C4-2B (cell line): ENCODE results near the gene HP.
"Not testable (repeated sequence)": the region's sequence is repeated elsewhere in the genome, so short reads cannot be mapped to it uniquely, and the experiment has no call there.

Experiments used
- CTCF ChIP-seq: fragments of 450-650 bp; conservative IDR thresholded peaks from 2 replicates; pipeline ENCODE4 v1.5.1; 2017; ENCODE audit warnings: mild to moderate bottlenecking
- ZFX ChIP-seq: fragments of 450-650 bp; IDR thresholded peaks from 2 replicates; pipeline ENCODE4 v1.6.1; 2017

- TF ChIP-seq CTCF, ZFX: not testable (repeated sequence)
These were observed at the start of gene HP for GRCh38 chr16:72054254-72054847.
